PC-3 (cell line): ENCODE data around the gene RANBP2. TPM values are rescaled to one million over a fixed set of nuclear protein-coding genes. Genes with fewer than 3 reads are reported as not detected.
A peak's percentile ranks its signal among the peaks of the same experiment; 100 is the strongest.
"Not testable (repeated sequence)": the region's sequence is repeated elsewhere in the genome, so short reads cannot be mapped to it uniquely, and the experiment has no call there.

ENCODE experiments used
- ATAC-seq: fragments of 200-7000 bp; cut with Tn5 transposase; 2 replicates; pipeline ENCODE4 v1.9.1; 2020; ENCODE audit warnings: mild to moderate bottlenecking, moderate library complexity
- Bru-seq: library from RNA; stranded (reverse); fragments of 400-500 nt; gene quantifications from one replicate; lab custom pipeline; 2021; lab: Mats Ljungman, UMichigan
- BruChase-seq, 2 experiments: library from RNA; stranded (reverse); fragments of 400-500 nt; gene quantifications; one replicate each; lab custom pipeline; 2021; lab: Mats Ljungman, UMichigan
- BruUV-seq: library from RNA; stranded (reverse); fragments of 400-500 nt; replicated peaks from 2 replicates; lab custom pipeline; 2021; lab: Mats Ljungman, UMichigan
- CTCF ChIA-PET: fragments of 300-600 bp; sonication (Branson Sonifier 250); formaldehyde crosslinking; loops from one replicate; lab custom pipeline; 2022; ENCODE audit warnings: antibody characterized with exemption; lab: Charles Lee
- POLR2A ChIA-PET: fragments of 300-600 bp; sonication (Branson Sonifier 250); formaldehyde crosslinking; loops from one replicate; lab custom pipeline; 2022; ENCODE audit warnings: antibody characterized with exemption; ENCODE audit not compliant: unreplicated experiment; lab: Charles Lee
- DNase-seq: peaks from one replicate; pipeline ENCODE4 v3.0.0-alpha.2; 2015
- H2AFZ ChIP-seq: fragments of 300-600 bp; sonication (generic); 2 replicates; pipeline ENCODE4 v1.6.0; 2016; ENCODE audit warnings: antibody characterized with exemption, low read length
- H3F3A ChIP-seq: fragments of 300-600 bp; sonication (generic); one replicate; pipeline ENCODE4 v1.6.0; 2017; ENCODE audit warnings: antibody characterized with exemption, low read length, control low read depth, mild to moderate bottlenecking; ENCODE audit not compliant: unreplicated experiment
- H3K27ac ChIP-seq: fragments of 300-600 bp; sonication (generic); 2 replicates; pipeline ENCODE4 v1.5.1; 2016; ENCODE audit warnings: mild to moderate bottlenecking, low read length
- H3K27me3 ChIP-seq: fragments of 300-600 bp; sonication (generic); 2 replicates; pipeline ENCODE4 v1.6.1; 2016; ENCODE audit warnings: low read length, mixed read lengths
- H3K36me3 ChIP-seq: fragments of 300-600 bp; sonication (generic); 2 replicates; pipeline ENCODE4 v1.6.1; 2016; ENCODE audit warnings: low read depth, mixed run types, low read length, mixed read lengths
- H3K4me1 ChIP-seq: fragments of 300-600 bp; sonication (generic); 2 replicates; pipeline ENCODE4 v1.5.1; 2016; ENCODE audit warnings: low read length; ENCODE audit not compliant: insufficient read depth
- H3K4me2 ChIP-seq: fragments of 300-600 bp; sonication (generic); 2 replicates; pipeline ENCODE4 v1.6.0; 2016; ENCODE audit warnings: low read length
- H3K4me3 ChIP-seq: fragments of 300-600 bp; sonication (generic); 2 replicates; pipeline ENCODE4 v1.5.1; 2016; ENCODE audit warnings: mild to moderate bottlenecking, low read length, mixed read lengths
- H3K79me2 ChIP-seq: fragments of 300-600 bp; sonication (generic); 2 replicates; pipeline ENCODE4 v1.6.1; 2017; ENCODE audit warnings: low read length, mixed read lengths
- H3K9ac ChIP-seq: fragments of 300-600 bp; sonication (generic); 2 replicates; pipeline ENCODE4 v1.6.0; 2016; ENCODE audit warnings: mild to moderate bottlenecking, low read length
- H3K9me2 ChIP-seq: fragments of 300-600 bp; sonication (generic); replicated peaks from 2 replicates; pipeline ENCODE4 v1.6.1; 2016; ENCODE audit warnings: mixed run types, low read length, mixed read lengths
- H3K9me3 ChIP-seq: fragments of 300-600 bp; sonication (generic); 2 replicates; pipeline ENCODE4 v1.6.1; 2016; ENCODE audit warnings: low read length, mixed read lengths
- H4K20me1 ChIP-seq: fragments of 300-600 bp; sonication (generic); 2 replicates; pipeline ENCODE4 v1.6.1; 2016; ENCODE audit warnings: low read length, mixed read lengths
- CTCF ChIP-seq: fragments of 300-600 bp; sonication (generic); conservative IDR thresholded peaks from 2 replicates; pipeline ENCODE4 v1.5.1; 2017; ENCODE audit warnings: antibody characterized with exemption, low read depth, mild to moderate bottlenecking, low read length
- EZH2 ChIP-seq: fragments of 300-600 bp; sonication (generic); IDR thresholded peaks from one replicate; pipeline ENCODE4 v1.6.1; 2017; ENCODE audit warnings: antibody characterized with exemption, mild to moderate bottlenecking, low read length; ENCODE audit not compliant: unreplicated experiment
- EZH2phosphoT487 ChIP-seq: fragments of 300-600 bp; sonication (generic); IDR thresholded peaks from 2 replicates; pipeline ENCODE4 v1.6.1; 2018; ENCODE audit warnings: mild to moderate bottlenecking, antibody characterized with exemption, low read length, borderline replicate concordance
- intact Hi-C: fragments of 100-400 bp; cut with micrococcal nuclease; formaldehyde crosslinking; loops from 2 replicates; pipeline ENCODE4 v1.9.0; 2023
- long read RNA-seq: library from polyadenylated mRNA; unstranded; transcript quantifications from one replicate; pipeline ENCODE4 v2.0.0, GENCODE V29; 2021; ENCODE audit not compliant: unreplicated experiment
- total RNA-seq: library from RNA; depleted of rRNA; stranded (reverse); fragments of >200 nt; gene quantifications from 2 replicates; pipeline ENCODE4 v1.2.3, GENCODE V29; 2014; rRNA removed

The RANBP2 gene
- total RNA-seq (39.9 and 42.2 TPM in 2 replicates), Bru-seq, nascent RNA (percentile 92 among the genes with signal in this experiment), BruChase-seq, experiment 1, labeled RNA remaining after a 6-hour chase (percentile 95 among the genes with signal in this experiment), BruChase-seq, experiment 2, labeled RNA remaining after a 2-hour chase (percentile 96 among the genes with signal in this experiment)
- long read RNA-seq, full-length matches to known transcripts = 5 of 51 reads
- long read RNA-seq, partial matches to known transcripts = 31 of 51 reads
- long read RNA-seq, other reads (novel, unspliced or antisense) = 15 of 51 reads

- Histone ChIP-seq H3K9me3 (no peaks in the 10 kb centered on the region), H3K9me2 (no peaks in the 10 kb centered on the region), H3F3A (no peaks in the 10 kb centered on the region), H3K27ac (peak within 1 kb of the TSS; percentile 72), H3K9ac (peak within 1 kb of the TSS; percentile 91), H3K27me3 (no peaks in the 10 kb centered on the region), H3K4me1 (peaks cover 6% of the 10 kb centered on the region), H3K36me3 (no peaks in the 10 kb centered on the region), H3K79me2 (peaks cover 50% of the 10 kb centered on the region), H4K20me1 (peaks cover 7% of the 10 kb centered on the region), H3K4me2 (peak within 1 kb of the TSS; percentile 86), H2AFZ (peak within 1 kb of the TSS; percentile 90), H3K4me3 (peak within 1 kb of the TSS; percentile 82)
- TF ChIP-seq EZH2phosphoT487 = no peak
- TF ChIP-seq CTCF = no peak
- TF ChIP-seq EZH2 = no peak
- ATAC-seq = peak; percentile 97
- intact Hi-C loops = loop anchor here (5.0 kb wide), 1 partner anchor 112 kb away; no protein-coding TSS in a partner anchor
- ChIA-PET CTCF (no interaction called here), POLR2A (interaction anchor here (0.6 kb wide), 1 partner anchor 11 kb away, joined by 3 read pairs; no protein-coding TSS in a partner anchor)
- DNase-seq = peak; percentile 98
- BruUV-seq = no TSS peak
Observed at GRCh38 chr2:108719149-108720044, at the start of gene RANBP2. TSS of gene RANBP2 (plus strand) at chr2:108719482. CDS start at chr2:108719607, 125 bp downstream.

GRCh38 chr2:108670282-108670681 is 49.0 kb upstream of the RANBP2 start:
- H2AFZ ChIP-seq, CTCF ChIA-PET, H3K4me1 ChIP-seq: not testable (repeated sequence)

GRCh38 chr2:108672200-108672805 is 47.0 kb upstream of the RANBP2 start:
- H3K79me2 ChIP-seq, CTCF ChIA-PET, H3F3A ChIP-seq, H3K36me3 ChIP-seq, H2AFZ ChIP-seq, POLR2A ChIA-PET, intact Hi-C loops, BruUV-seq, H4K20me1 ChIP-seq, H3K27ac ChIP-seq, H3K9me3 ChIP-seq, DNase-seq, H3K9me2 ChIP-seq, H3K9ac ChIP-seq, H3K4me2 ChIP-seq, H3K4me1 ChIP-seq, H3K4me3 ChIP-seq, H3K27me3 ChIP-seq: not testable (repeated sequence)
- peak; percentile 79 for ATAC-seq

More at GRCh38 chr2:108670282-108670681, 49.0 kb upstream of the RANBP2 start:
- H3F3A ChIP-seq, H4K20me1 ChIP-seq, H3K9me3 ChIP-seq, H3K4me2 ChIP-seq, H3K79me2 ChIP-seq, H3K27me3 ChIP-seq, H3K4me3 ChIP-seq, H3K9me2 ChIP-seq, BruUV-seq, POLR2A ChIA-PET, ATAC-seq, intact Hi-C loops, H3K36me3 ChIP-seq, H3K9ac ChIP-seq, H3K27ac ChIP-seq, DNase-seq: not testable (repeated sequence)

GRCh38 chr2:108676522-108676921 is 42.8 kb upstream of the RANBP2 start:
- H3K4me3 ChIP-seq, H3K4me2 ChIP-seq, H3K79me2 ChIP-seq, intact Hi-C loops, CTCF ChIA-PET, BruUV-seq, H3K27ac ChIP-seq, ATAC-seq, H3K27me3 ChIP-seq, DNase-seq, H2AFZ ChIP-seq, POLR2A ChIA-PET, H4K20me1 ChIP-seq, H3K9me3 ChIP-seq, H3F3A ChIP-seq, H3K9ac ChIP-seq, H3K36me3 ChIP-seq, H3K9me2 ChIP-seq: not testable (repeated sequence)
- peaks cover 12% of the 10 kb centered on the region for H3K4me1 ChIP-seq

- H3K4me3 ChIP-seq, H3K27me3 ChIP-seq, DNase-seq, H3K4me2 ChIP-seq, intact Hi-C loops, H3K27ac ChIP-seq, H3K9ac ChIP-seq, CTCF ChIA-PET, H2AFZ ChIP-seq, H3K79me2 ChIP-seq, H3F3A ChIP-seq, H4K20me1 ChIP-seq, BruUV-seq, H3K9me2 ChIP-seq, H3K9me3 ChIP-seq, POLR2A ChIA-PET, ATAC-seq, H3K36me3 ChIP-seq: not testable (repeated sequence)
- peaks cover 12% of the 10 kb centered on the region for H3K4me1 ChIP-seq
Observed at GRCh38 chr2:108677239-108677744, 42.0 kb upstream of the RANBP2 start.
